HCT116 (cell line): ENCODE measurements around the gene MYRFL.

Source experiments
- CEBPB ChIP-seq: IDR thresholded peaks from 2 replicates; pipeline ENCODE4 v1.6.1; 2012; ENCODE audit warnings: low read depth
- CTCF ChIP-seq, 3 experiments: fragments of 200-600 bp in 1 of 3; sonication (generic) in 1 of 3; IDR thresholded peaks in 2 of 3; conservative IDR thresholded peaks in 1 of 3; 2 replicates each; pipeline ENCODE4 v1.5.1; 2012 to 2017; ENCODE audit warnings: low read depth in 2 of 3, low read length in 2 of 3, antibody characterized with exemption in 1 of 3, borderline replicate concordance in 1 of 3, control low read depth in 1 of 3, mild to moderate bottlenecking in 1 of 3, mixed read lengths in 1 of 3, mixed run types in 1 of 3, moderate library complexity in 1 of 3; ENCODE audit not compliant: insufficient read depth in 1 of 3
- POLR2AphosphoS5 ChIP-seq: IDR thresholded peaks from 2 replicates; pipeline ENCODE4 v1.6.1; 2011; ENCODE audit warnings: mild to moderate bottlenecking, low read depth, low read length, moderate library complexity
- REST ChIP-seq: IDR thresholded peaks from 2 replicates; pipeline ENCODE4 v1.6.1; 2012; ENCODE audit warnings: low read depth
- ZBTB33 ChIP-seq: IDR thresholded peaks from 2 replicates; pipeline ENCODE4 v1.6.1; 2011; ENCODE audit warnings: mild to moderate bottlenecking, low read length, moderate library complexity; ENCODE audit not compliant: insufficient replicate concordance; ENCODE audit errors: extremely low read depth
- ZFX ChIP-seq: fragments of 450-650 bp; IDR thresholded peaks from 2 replicates; pipeline ENCODE4 v1.6.1; 2017

GRCh38 chr12:69978020-69978419 lies 153.0 kb downstream of the MYRFL start:
- TF ChIP-seq CTCF (IDR thresholded peaks at IDR 0.05 in 2 of 3, conservative IDR thresholded peaks at IDR 0.05 in 1 of 3; ENCODE audit: borderline replicate concordance in 1 of 3, insufficient read depth in 1 of 3, low read depth in 2 of 3, low read length in 2 of 3) (no peak), POLR2AphosphoS5 (no peak), CEBPB (no peak), REST (no peak), ZBTB33 (no peak), ZFX (no peak)
